ENCODE results near the gene SLC35D1.

DNA sequence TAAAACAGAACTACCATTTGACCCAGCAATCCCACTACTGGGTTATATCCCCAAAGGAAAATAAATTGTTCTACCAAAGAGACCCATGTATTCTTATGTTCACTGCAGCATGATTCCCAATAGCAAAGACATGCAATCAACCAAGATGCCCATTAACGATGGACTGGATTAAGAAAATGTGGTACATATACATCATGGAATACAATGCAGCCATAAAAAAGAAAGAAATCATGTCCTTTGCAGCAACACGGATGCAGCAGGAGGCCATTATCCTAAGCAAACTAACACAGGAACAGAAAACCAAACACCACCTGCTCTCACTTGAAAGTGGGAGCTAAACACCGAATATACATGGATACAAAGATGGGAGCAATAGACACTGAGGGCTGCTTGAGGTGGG is 44.2 kb downstream of the SLC35D1 start:
- TF ChIP-seq EZH2 (IDR thresholded peaks at IDR 0.05; ENCODE audit: insufficient read depth, poor library complexity, severe bottlenecking) (no peak), EZH2phosphoT487 (IDR thresholded peaks at IDR 0.05; ENCODE audit: insufficient read depth, low read depth) (no peak)
